Activated CD4-positive, CD25-positive, alpha-beta regulatory T cell (primary cell): Measurements from ENCODE around the gene FLT3.
"Not testable (repeated sequence)": the region's sequence is repeated elsewhere in the genome, so short reads cannot be mapped to it uniquely, and the experiment has no call there.

Source experiments
- DNase-seq, 4 experiments: peaks; one replicate each; lab custom pipeline; 2025; lab: John Stamatoyannopoulos, UW

Gene FLT3

DNA sequence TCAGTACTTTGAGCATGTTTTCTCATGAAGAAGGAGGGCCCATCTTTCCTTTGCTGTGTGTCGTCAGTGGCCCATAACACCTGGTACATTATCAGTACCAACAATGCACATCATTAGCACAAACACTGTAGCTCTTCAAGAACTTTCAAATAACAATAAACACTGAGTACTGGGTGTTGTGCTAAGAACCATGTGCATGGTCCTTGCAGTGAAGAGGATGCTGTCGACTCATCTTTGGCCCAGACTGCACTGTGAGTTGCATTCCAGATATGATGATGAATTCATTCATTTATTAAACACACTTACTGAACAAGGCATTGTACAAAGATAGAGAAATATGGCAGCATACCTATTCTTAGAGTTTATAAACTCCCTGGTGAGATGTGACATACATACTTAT, 55.8 kb downstream of the FLT3 start:
- DNase-seq = no peak

DNA sequence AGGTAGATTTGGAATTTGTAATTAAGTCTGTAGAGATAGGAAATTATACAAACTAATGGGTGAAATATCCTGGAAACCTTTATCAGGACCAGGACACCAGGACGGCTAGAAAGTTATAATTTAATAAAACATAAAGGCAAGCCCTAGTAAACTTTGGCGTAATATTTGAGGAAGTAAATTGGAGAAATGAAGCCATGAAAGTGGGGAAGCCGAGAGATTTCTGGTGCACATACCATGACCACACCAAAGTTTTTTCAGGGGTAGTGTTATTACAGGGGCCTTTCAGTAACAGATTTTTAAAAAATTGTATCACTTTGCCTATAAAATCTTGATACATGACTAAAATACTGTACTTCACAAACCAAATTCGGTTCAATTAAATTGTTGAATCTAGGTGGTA, 57.2 kb downstream of the FLT3 start:
- DNase-seq = no peak

DNA sequence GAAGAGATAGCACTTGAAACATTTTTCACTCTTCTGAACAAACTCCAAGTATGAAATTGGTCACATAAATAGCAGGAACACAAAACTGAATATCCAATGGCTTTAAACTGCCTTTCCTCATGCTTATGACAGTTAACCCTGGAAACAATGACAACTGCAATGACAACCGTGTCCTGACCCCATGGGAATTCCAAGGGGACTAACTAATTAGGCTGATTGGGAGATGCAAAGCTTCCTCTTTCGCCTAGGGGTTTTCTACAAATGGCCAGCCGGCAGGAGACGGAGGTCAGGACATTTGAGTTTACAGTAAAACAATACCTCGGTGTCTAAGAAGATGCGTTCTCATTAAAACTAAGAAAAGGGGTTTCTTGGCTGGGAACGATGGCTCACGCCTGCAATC, 58.9 kb downstream of the FLT3 start:
- DNase-seq = no peak

- DNase-seq = no peak
These were observed 59.3 kb downstream of the FLT3 start for GRCh38 chr13:28041031-28041461.

DNA sequence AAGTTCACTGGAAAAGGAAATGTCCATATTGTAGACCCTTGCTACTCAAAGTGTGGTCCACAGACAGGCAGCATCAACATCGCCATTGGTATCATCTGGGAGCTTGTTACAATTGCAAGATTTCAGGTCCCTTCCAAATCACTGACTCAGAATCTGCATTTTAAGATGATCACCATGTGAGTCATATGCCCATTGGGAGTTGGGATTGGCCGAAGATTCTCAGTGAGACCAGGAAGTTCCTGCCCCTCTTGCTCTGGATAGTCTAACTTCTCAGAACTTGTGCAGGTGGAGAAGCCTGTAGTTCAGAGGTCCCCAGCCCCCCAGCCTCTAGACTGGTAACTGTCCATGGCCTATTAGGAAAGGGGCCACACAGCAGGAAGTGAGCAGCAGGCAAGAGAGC, 63.0 kb downstream of the FLT3 start:
- no peak for DNase-seq

DNA sequence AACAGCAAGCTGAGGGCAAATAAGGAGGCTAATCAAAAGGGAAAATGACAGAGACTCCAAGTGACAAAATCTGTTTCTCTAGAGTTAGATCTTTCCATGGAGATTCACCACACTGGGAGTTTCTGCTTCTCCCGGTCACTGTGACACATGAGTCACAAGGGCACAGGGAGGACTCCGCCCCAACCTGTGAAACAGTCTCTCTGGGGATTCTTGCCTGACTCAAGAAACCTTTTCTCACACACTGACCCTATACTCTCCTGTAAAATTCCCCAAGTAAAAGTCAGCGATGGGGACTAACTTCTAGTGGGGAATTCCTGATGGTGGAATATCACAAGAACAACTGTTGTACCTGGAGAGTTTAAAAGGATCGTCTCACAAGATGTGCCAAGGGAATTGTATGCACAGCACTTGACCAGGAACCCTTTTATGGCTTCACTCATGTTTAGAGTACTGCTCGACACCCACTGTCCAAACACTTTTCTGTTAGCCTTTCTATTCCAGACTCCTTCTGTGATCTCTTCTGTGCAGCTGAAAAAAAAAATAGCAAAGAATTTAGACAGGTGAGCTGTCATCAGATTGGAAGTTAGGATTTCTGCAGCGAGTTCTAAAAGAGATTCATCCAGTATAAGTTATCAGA, 65.1 kb downstream of the FLT3 start:
- DNase-seq = no peak

DNA sequence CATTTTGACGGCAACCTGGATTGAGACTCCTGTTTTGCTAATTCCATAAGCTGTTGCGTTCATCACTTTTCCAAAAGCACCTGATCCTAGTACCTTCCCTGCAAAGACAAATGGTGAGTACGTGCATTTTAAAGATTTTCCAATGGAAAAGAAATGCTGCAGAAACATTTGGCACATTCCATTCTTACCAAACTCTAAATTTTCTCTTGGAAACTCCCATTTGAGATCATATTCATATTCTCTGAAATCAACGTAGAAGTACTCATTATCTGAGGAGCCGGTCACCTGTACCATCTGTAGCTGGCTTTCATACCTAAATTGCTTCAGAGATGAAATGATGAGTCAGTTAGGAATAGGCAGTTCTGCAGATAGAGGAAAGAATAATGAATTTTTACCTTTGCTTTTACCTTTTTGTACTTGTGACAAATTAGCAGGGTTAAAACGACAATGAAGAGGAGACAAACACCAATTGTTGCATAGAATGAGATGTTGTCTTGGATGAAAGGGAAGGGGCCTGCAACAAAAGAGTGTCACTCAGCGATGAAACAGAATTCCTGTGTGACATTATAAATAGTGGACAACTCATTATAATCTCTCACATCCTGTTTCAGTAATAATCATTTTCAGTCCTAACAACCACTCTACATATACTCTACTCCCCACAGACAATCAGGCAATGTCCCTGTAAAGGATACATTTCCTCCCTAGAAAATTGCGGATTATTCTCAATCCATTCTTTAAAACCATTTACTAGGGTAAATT, 66.3 kb downstream of the FLT3 start:
- DNase-seq = no peak

DNA sequence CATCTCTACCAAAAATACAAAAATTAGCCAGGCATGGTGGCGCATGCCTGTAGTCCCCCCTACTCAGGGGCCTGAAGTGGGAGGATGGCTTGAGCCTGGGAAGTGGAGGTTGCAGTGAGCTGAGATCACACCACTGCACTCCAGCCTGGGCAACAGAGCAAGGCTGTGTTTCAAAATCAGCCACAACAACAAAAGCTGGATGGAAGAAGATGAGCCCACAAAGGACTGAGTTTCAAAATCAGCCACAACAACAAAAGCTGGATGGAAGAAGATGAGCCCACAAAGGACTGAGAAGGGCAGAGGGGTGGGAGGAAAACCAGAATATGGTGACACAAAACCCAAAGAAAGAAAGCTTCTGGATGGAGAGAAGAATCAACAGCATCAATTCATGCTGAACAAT, 67.9 kb downstream of the FLT3 start:
- not testable (repeated sequence) for DNase-seq

DNA sequence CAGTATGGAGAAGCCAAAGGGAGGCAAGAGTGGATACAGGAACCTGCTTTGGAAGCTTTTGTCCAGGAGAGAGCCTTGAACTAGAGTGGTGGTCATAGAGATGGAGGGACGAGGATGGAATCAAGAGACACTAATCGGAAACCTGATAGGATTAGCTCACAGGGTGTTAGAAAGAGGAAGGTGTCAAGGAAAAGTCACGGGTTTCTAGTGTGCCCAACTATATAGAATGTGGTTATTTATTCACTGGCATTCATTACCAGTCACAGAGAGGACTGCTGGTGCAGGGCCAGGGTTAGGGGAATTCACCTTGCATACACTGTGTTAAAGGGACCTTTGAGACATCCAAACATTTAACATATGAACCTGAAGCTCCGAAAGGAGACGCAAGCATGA, 68.5 kb downstream of the FLT3 start:
- no peak for DNase-seq

GRCh38 chr13:28031220-28031895, 69.0 kb downstream of the FLT3 start:
- no peak for DNase-seq

DNA sequence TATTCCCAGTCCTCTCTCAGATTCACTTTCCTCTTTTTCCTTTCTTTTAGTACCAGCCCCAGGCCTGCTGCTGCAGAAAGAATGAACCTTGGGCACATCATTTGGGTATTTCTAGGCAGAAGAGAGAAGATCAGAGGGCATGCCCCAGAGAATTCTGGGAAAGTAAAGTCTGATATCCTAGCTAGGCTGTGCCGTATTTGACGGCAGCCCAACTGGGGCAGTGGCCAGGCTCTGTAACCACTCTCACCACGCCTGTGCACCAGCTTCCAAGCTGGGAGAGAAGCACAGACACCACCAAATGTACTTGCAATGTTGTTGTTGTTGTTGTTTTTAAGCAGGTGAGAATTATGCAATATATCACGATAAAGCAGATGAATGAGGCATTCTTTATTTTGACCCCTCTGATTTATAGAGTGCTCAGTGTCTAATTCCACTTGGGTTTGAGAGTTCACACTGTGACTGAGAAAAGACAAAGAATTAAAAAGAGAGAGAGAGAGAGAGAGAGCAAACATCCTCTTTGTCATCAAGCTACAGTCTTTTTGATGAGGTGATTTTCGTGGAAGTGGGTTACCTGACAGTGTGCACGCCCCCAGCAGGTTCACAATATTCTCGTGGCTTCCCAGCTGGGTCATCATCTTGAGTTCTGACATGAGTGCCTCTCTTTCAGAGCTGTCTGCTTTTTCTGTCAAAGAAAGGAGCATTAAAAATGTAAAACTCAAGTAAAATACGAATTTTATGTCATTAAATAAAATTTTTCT, 72.6 kb downstream of the FLT3 start:
- no peak for DNase-seq

DNA sequence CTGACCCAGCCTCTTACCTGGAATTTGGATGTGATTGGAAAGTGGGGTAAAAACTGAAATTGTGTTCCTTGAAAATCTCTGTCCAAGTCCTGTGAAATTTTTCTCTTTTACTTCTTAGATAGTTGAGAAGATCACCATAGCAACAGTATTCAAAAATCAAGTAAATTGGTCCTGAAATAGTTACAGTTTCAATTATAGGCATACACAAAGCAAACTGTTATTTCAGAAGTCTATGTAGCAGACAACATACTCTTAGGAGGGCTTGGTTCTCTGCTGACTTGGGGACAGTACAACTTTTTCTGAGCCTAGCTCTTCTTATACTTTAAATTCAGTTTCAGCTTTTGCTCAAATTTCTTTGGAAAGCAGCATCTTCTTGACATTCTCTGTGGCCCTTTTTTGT, 73.3 kb downstream of the FLT3 start:
- DNase-seq = no peak

- DNase-seq = no peak
These were observed 73.9 kb downstream of the FLT3 start for GRCh38 chr13:28026508-28026907.

- no peak for DNase-seq
These were observed 77.4 kb downstream of the FLT3 start for GRCh38 chr13:28022848-28023518.

GRCh38 chr13:28014301-28014700, 86.1 kb downstream of the FLT3 start:
- DNase-seq = no peak

GRCh38 chr13:28013482-28013881, 86.9 kb downstream of the FLT3 start:
- DNase-seq = no peak

- no peak for DNase-seq
These were observed 87.5 kb downstream of the FLT3 start for GRCh38 chr13:28012896-28013295.

- no peak for DNase-seq
These were observed 88.0 kb downstream of the FLT3 start for GRCh38 chr13:28012383-28012782.

DNA sequence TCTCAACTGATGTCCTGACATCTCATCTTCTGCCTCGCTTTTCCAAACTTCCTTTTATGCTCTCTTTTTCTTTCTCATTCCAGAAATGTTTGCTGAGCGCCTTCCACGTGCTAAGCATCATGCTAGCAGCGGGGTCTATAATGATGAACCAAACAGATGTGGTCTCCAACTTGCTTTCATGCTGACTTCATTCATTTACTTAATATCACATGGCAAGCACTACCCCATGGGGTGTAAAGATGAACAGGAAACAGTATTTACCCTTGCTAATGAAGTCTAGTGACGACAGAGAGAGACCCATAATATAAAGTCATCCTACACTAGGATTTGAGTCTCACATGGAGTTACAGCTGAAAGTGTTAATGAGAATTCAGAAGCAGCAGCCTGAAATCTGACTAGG, 90.3 kb downstream of the FLT3 start:
- DNase-seq = no peak

- DNase-seq = not testable (repeated sequence)
These were observed 95.4 kb downstream of the FLT3 start for GRCh38 chr13:28005016-28005415.

- no peak for DNase-seq
These were observed 97.3 kb downstream of the FLT3 start for GRCh38 chr13:28002886-28003698.
